ENCODE data around the gene MATK. TPM values are rescaled to one million over a fixed set of nuclear protein-coding genes. Genes with fewer than 3 reads are reported as not detected.

Gene MATK
- total RNA-seq, 1 experiment from 2014 or later = 0.29 TPM

- CTCF ChIA-PET = no interaction called here
- Mint-ChIP-seq H3K4me3 (ENCODE audit: unreplicated experiment) (no peak overlapping the region), H3K4me1 (ENCODE audit: low read depth, unreplicated experiment) (no peaks in the 10 kb centered on the region), H3K36me3 (ENCODE audit: insufficient read depth, unreplicated experiment) (no peaks in the 10 kb centered on the region), H3K27ac (ENCODE audit: unreplicated experiment) (no peak overlapping the region), H3K27me3 (ENCODE audit: insufficient read depth, unreplicated experiment) (peaks cover 6% of the 10 kb centered on the region), H3K9me3 (ENCODE audit: unreplicated experiment) (no peaks in the 10 kb centered on the region)
- no TSS peak for BruUV-seq (replicated peaks)
- no peak overlapping the region for H3K4me3 ChIP-seq (ENCODE audit: low read depth, low read length)
- H3K4me1 ChIP-seq = no peaks in the 10 kb centered on the region
- no peaks in the 10 kb centered on the region for H3K9me3 ChIP-seq
- intact Hi-C loops (cut with micrococcal nuclease; ENCODE audit: unreplicated experiment) = no loop called here
- no peaks in the 10 kb centered on the region for H3K36me3 ChIP-seq (ENCODE audit: control insufficient read depth, insufficient read depth, low read length)
- POLR2A ChIA-PET = no interaction called here
- H3K27me3 ChIP-seq (replicated peaks; ENCODE audit: control insufficient read depth, insufficient read depth, low read length) = no peaks in the 10 kb centered on the region
- TF ChIP-seq CTCF (IDR thresholded peaks at IDR 0.05; ENCODE audit: insufficient read depth in 1 of 2, low read depth in 1 of 2, low read length in 1 of 2, severe bottlenecking in 1 of 2, unreplicated experiment in 1 of 2) = no peak
- no peak for DNase-seq
These were observed 7.6 kb upstream of the MATK start for GRCh38 chr19:3793799-3794198.

- H3K36me3 Mint-ChIP-seq (ENCODE audit: insufficient read depth, unreplicated experiment) = no peaks in the 10 kb centered on the region
- no peak for TF ChIP-seq CTCF (IDR thresholded peaks at IDR 0.05; ENCODE audit: insufficient read depth in 1 of 2, low read depth in 1 of 2, low read length in 1 of 2, severe bottlenecking in 1 of 2, unreplicated experiment in 1 of 2)
- no peak overlapping the region for H3K4me3 ChIP-seq (ENCODE audit: low read depth, low read length)
- H3K4me1 ChIP-seq = no peaks in the 10 kb centered on the region
- no peaks in the 10 kb centered on the region for H3K36me3 ChIP-seq (ENCODE audit: control insufficient read depth, insufficient read depth, low read length)
- H3K27me3 Mint-ChIP-seq (ENCODE audit: insufficient read depth, unreplicated experiment) = peaks cover 6% of the 10 kb centered on the region
- no peaks in the 10 kb centered on the region for H3K27me3 ChIP-seq (replicated peaks; ENCODE audit: control insufficient read depth, insufficient read depth, low read length)
- no peak overlapping the region for H3K4me3 Mint-ChIP-seq (ENCODE audit: unreplicated experiment)
- POLR2A ChIA-PET = no interaction called here
- CTCF ChIA-PET = no interaction called here
- DNase-seq = no peak
- BruUV-seq (replicated peaks) = no TSS peak
- no peaks in the 10 kb centered on the region for H3K9me3 ChIP-seq
- intact Hi-C loops (cut with micrococcal nuclease; ENCODE audit: unreplicated experiment) = no loop called here
- H3K4me1 Mint-ChIP-seq (ENCODE audit: low read depth, unreplicated experiment) = no peaks in the 10 kb centered on the region
- no peak overlapping the region for H3K27ac Mint-ChIP-seq (ENCODE audit: unreplicated experiment)
- H3K9me3 Mint-ChIP-seq (ENCODE audit: unreplicated experiment) = no peaks in the 10 kb centered on the region
These were observed 5.9 kb upstream of the MATK start for GRCh38 chr19:3792114-3792513.

- ChIA-PET POLR2A (no interaction called here), CTCF (no interaction called here)
- Mint-ChIP-seq H3K9me3 (ENCODE audit: unreplicated experiment) (no peaks in the 10 kb centered on the region), H3K4me3 (ENCODE audit: unreplicated experiment) (no peak overlapping the region), H3K4me1 (ENCODE audit: low read depth, unreplicated experiment) (no peaks in the 10 kb centered on the region), H3K27me3 (ENCODE audit: insufficient read depth, unreplicated experiment) (peaks cover 6% of the 10 kb centered on the region), H3K36me3 (ENCODE audit: insufficient read depth, unreplicated experiment) (no peaks in the 10 kb centered on the region), H3K27ac (ENCODE audit: unreplicated experiment) (no peak overlapping the region)
- intact Hi-C loops (cut with micrococcal nuclease; ENCODE audit: unreplicated experiment) = no loop called here
- Histone ChIP-seq H3K4me3 (ENCODE audit: low read depth, low read length) (no peak overlapping the region), H3K27me3 (replicated peaks; ENCODE audit: control insufficient read depth, insufficient read depth, low read length) (no peaks in the 10 kb centered on the region), H3K36me3 (ENCODE audit: control insufficient read depth, insufficient read depth, low read length) (no peaks in the 10 kb centered on the region), H3K4me1 (no peaks in the 10 kb centered on the region), H3K9me3 (no peaks in the 10 kb centered on the region)
- BruUV-seq (replicated peaks) = no TSS peak
- no peak for TF ChIP-seq CTCF (IDR thresholded peaks at IDR 0.05; ENCODE audit: insufficient read depth in 1 of 2, low read depth in 1 of 2, low read length in 1 of 2, severe bottlenecking in 1 of 2, unreplicated experiment in 1 of 2)
- DNase-seq = no peak
These were observed 4.8 kb upstream of the MATK start for GRCh38 chr19:3790941-3791340.
